Myometrial cell (primary cell): ENCODE results near the gene ZBTB24. TPM values are rescaled to one million over a fixed set of nuclear protein-coding genes. Genes with fewer than 3 reads are reported as not detected.

Experiments used
- total RNA-seq: library from RNA; depleted of rRNA; stranded (reverse); fragments of >200 nt; gene quantifications from 2 replicates; pipeline ENCODE4 v1.2.3, GENCODE V29; 2015

Gene ZBTB24
- 3.5 and 4.6 TPM in 2 replicates for total RNA-seq

DNA sequence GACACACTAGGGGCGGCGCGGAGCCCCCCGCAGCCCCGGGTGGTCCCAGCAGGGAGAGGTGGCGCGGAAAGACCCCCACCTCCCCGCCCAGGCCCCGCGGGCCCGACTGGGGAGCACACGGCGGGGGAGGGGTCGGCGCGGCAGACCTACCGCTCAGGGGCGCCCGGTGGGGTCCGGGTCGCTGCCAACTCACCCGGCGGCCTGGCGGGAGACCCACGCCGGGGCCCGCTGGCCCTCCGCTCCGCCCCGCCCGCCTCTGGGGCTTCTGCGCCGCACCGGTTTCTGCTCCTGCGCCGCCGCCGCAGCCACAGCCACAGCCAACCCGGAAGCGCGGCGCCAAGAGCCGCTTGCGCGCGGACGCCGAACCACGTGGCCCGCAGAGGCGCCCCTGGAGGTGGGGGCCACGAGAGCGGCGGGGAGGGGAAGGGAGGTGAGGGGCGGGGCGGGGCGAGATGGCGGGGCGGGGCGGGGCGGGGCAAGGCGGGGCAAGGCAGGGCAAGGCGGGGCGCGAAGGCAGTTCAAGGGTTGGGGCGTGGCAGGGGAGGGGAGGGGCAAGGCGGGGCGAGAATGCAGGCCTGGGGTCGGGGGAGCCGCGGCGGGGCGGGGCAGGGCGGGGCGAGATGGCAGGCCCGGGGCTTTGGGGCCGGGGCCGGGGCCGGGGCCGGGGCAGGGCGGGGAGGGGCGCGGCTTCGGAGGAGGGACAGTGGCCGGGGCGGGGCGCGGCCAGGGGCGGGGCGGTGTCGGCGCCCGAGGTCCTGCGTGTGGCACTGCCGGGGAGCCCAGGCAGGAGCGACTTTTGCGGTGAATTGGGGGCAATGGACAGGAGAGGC, at the start of gene ZBTB24:
Gene ZBTB24 (minus strand): TSS at position 315 of the 830 bp plus-strand sequence. CDS start 1,193 bp downstream, outside the sequence.

GRCh38 chr6:109455437-109456110, 27.4 kb downstream of the ZBTB24 start, which contains the start of gene MICAL1:
Gene MICAL1, minus strand, starts transcription at chr6:109455772. Its CDS starts 1,576 bp downstream, at chr6:109454196.

GRCh38 chr6:109440331-109441068, 42.5 kb downstream of the ZBTB24 start, which contains the start of the genes PPIL6 and SMPD2:
Gene PPIL6, minus strand, starts transcription at chr6:109440628. Its CDS starts 38 bp downstream, at chr6:109440590.
Gene SMPD2, plus strand, starts transcription at chr6:109440724. Its CDS starts 398 bp downstream, at chr6:109441122.

Other genes with a start within 250 kb of the ZBTB24 start
- gene CD164, start 100.8 kb downstream of the ZBTB24 start, total RNA-seq, result 117 and 166 TPM in 2 replicates
- 0.29 and 1.1 TPM in 2 replicates for gene PPIL6, start 42.6 kb downstream of the ZBTB24 start, total RNA-seq
- gene SMPD2, start 42.5 kb downstream of the ZBTB24 start, total RNA-seq, result 4.9 and 15.6 TPM in 2 replicates
- gene MICAL1, start 27.4 kb downstream of the ZBTB24 start, total RNA-seq, result 43.8 and 44.5 TPM in 2 replicates
- gene AK9, start 208.0 kb upstream of the ZBTB24 start, total RNA-seq, result 1.4 and 5.5 TPM in 2 replicates
- gene FIG4, start 208.1 kb upstream of the ZBTB24 start, total RNA-seq, result 14.4 and 18.1 TPM in 2 replicates